K562 (cell line): ENCODE measurements around the gene FNBP1. TPM values are rescaled to one million over a fixed set of nuclear protein-coding genes. Genes with fewer than 3 reads are reported as not detected.

ENCODE experiments used
- ATAC-seq: fragments of 200-7000 bp; cut with Tn5 transposase; 3 replicates; pipeline ENCODE4 v1.9.1; 2020; ENCODE audit warnings: moderate library complexity
- BruUV-seq: library from RNA; stranded (reverse); fragments of 400-500 nt; replicated peaks from 2 replicates; lab custom pipeline; 2021; lab: Mats Ljungman, UMichigan
- CTCF ChIA-PET: fragments of 300-600 bp; formaldehyde crosslinking; extraction: SDS; loops from one replicate; lab custom pipeline; 2021; ENCODE audit warnings: low intra/inter-chr PET ratio; lab: Yijun Ruan, JAX
- POLR2A ChIA-PET: fragments of 300-600, 350-650 bp; sonication (Branson Sonifier 250); formaldehyde crosslinking; extraction: SDS; loops from one replicate; lab custom pipeline; 2021; ENCODE audit warnings: antibody characterized with exemption, inconsistent platforms; lab: Yijun Ruan, JAX
- DNase-seq, 4 experiments: peaks; one replicate each; pipeline versions ENCODE4 v3.0.0 to v3.0.0-alpha.2; 2011 to 2018; ENCODE audit warnings: low spot score in 3 of 4, mixed read lengths in 3 of 4; ENCODE audit errors: extremely low read depth in 1 of 4
- FAIRE-seq: peaks from 2 replicates; lab custom pipeline; 2011; peaks lifted over from hg19 to GRCh38; lab: Jason Lieb, UNC
- H2AFZ ChIP-seq: 2 replicates; pipeline ENCODE4 v1.6.0; 2011; ENCODE audit warnings: low read depth, low read length, control low read depth, inconsistent platforms
- H3K27ac ChIP-seq: fragments of 200-600 bp; 3 replicates; pipeline ENCODE4 v1.8.0; 2011; ENCODE audit warnings: low read depth, mild to moderate bottlenecking, control low read depth, inconsistent platforms, low read length, moderate library complexity, mixed read lengths; ENCODE audit errors: extremely low read depth
- H3K27me3 ChIP-seq, 2 experiments: fragments of 300-600 bp in 1 of 2; 2 replicates in 1 of 2; 3 replicates in 1 of 2; pipeline versions ENCODE4 v1.6.0 to v1.8.0; 2011; ENCODE audit warnings: inconsistent platforms in 2 of 2, low read length in 2 of 2, mild to moderate bottlenecking in 1 of 2, mixed read lengths in 1 of 2, moderate library complexity in 1 of 2; ENCODE audit not compliant: control insufficient read depth in 2 of 2, insufficient read depth in 2 of 2
- H3K36me3 ChIP-seq: fragments of 300-600 bp; 3 replicates; pipeline ENCODE4 v1.8.0; 2011; ENCODE audit warnings: mild to moderate bottlenecking, low read length, inconsistent platforms; ENCODE audit not compliant: control insufficient read depth, insufficient read depth
- H3K4me1 ChIP-seq, 2 experiments: fragments of 200-600 bp in 1 of 2; replicated peaks in 1 of 2; 2 replicates in 1 of 2; 3 replicates in 1 of 2; pipeline versions ENCODE4 v1.5.1 to v1.8.0; 2011; ENCODE audit warnings: inconsistent platforms in 2 of 2, low read length in 2 of 2, mild to moderate bottlenecking in 1 of 2, mixed read lengths in 1 of 2, moderate library complexity in 1 of 2; ENCODE audit not compliant: control insufficient read depth in 2 of 2, insufficient read depth in 2 of 2
- H3K4me2 ChIP-seq: 2 replicates; pipeline ENCODE4 v1.6.1; 2011; ENCODE audit warnings: low read length, control low read depth, inconsistent platforms, mixed read lengths; ENCODE audit not compliant: insufficient read depth
- H3K4me3 ChIP-seq: fragments of 200-600 bp; sonication (generic), shearing (Covaris generic); 2 replicates; pipeline ENCODE4 v1.5.1; 2016; ENCODE audit warnings: control low read depth, inconsistent platforms
- H3K79me2 ChIP-seq: fragments of 200-600 bp; 3 replicates; pipeline ENCODE4 v1.8.0; 2011; ENCODE audit warnings: low read length, inconsistent platforms; ENCODE audit not compliant: control insufficient read depth, insufficient read depth
- H3K9ac ChIP-seq, 2 experiments: 2 replicates each; pipeline versions ENCODE4 v1.6.0 to v1.6.1; 2011; ENCODE audit warnings: low read depth in 2 of 2, low read length in 2 of 2, control low read depth in 1 of 2, inconsistent platforms in 1 of 2, mild to moderate bottlenecking in 1 of 2, mixed read lengths in 1 of 2; ENCODE audit not compliant: insufficient read depth in 1 of 2
- H3K9me1 ChIP-seq: one replicate; pipeline ENCODE4 v1.6.0; 2011; ENCODE audit warnings: inconsistent platforms, mild to moderate bottlenecking, low read length, moderate library complexity; ENCODE audit not compliant: control insufficient read depth, insufficient read depth
- H3K9me3 ChIP-seq: replicated peaks from 2 replicates; pipeline ENCODE4 v1.5.1; 2011; ENCODE audit warnings: low read depth, low read length, inconsistent platforms; ENCODE audit not compliant: control insufficient read depth, insufficient read depth
- H4K20me1 ChIP-seq: replicated peaks from 2 replicates; pipeline ENCODE4 v1.6.1; 2011; ENCODE audit warnings: low read length, inconsistent platforms, mixed read lengths; ENCODE audit not compliant: control insufficient read depth, insufficient read depth
- CBX8 ChIP-seq: fragments of 200-600 bp; sonication (generic); IDR thresholded peaks from 2 replicates; pipeline ENCODE4 v1.6.1; 2012; ENCODE audit warnings: borderline replicate concordance, mixed run types, low read depth, mild to moderate bottlenecking, moderate library complexity, mixed read lengths, low read length, control low read depth, inconsistent platforms; ENCODE audit not compliant: poor library complexity, severe bottlenecking; ENCODE audit errors: extremely low read depth
- HIVEP1 ChIP-seq: fragments of 250-450 bp; sonication (Bioruptor Pico); IDR thresholded peaks from 2 replicates; pipeline ENCODE4 v1.4.0; 2020; ENCODE audit warnings: mild to moderate bottlenecking
- KDM5B ChIP-seq: fragments of 200-600 bp; sonication (generic); IDR thresholded peaks from 2 replicates; pipeline ENCODE4 v1.6.1; 2012; ENCODE audit warnings: low read depth, mild to moderate bottlenecking, moderate library complexity, low read length, control low read depth, inconsistent platforms; ENCODE audit not compliant: insufficient replicate concordance
- MCM5 ChIP-seq: fragments of 450-650 bp; IDR thresholded peaks from 2 replicates; pipeline ENCODE4 v1.6.1; 2016; ENCODE audit warnings: low read depth
- MEF2A ChIP-seq: IDR thresholded peaks from 2 replicates; pipeline ENCODE4 v1.6.1; 2011; ENCODE audit warnings: low read depth, mild to moderate bottlenecking, low read length, moderate library complexity; ENCODE audit not compliant: control insufficient read depth
- PRMT5 ChIP-seq: sonication (generic); formaldehyde crosslinking; IDR thresholded peaks from 2 replicates; pipeline ENCODE4 v1.5.0; 2020; ENCODE audit warnings: missing genetic modification reagents
- RFX5 ChIP-seq: IDR thresholded peaks from 2 replicates; pipeline ENCODE4 v1.6.1; 2011; ENCODE audit warnings: low read depth, mild to moderate bottlenecking, improper control_type of control experiment, low read length
- TEAD1 ChIP-seq, 2 experiments: fragments of 450-650 bp in 1 of 2; sonication (generic) in 1 of 2; formaldehyde crosslinking; IDR thresholded peaks; 2 replicates each; pipeline versions ENCODE4 v1.4.0 to v1.8.0; 2020 to 2022; ENCODE audit warnings: mild to moderate bottlenecking in 2 of 2, missing genetic modification reagents in 1 of 2
- ZC3H11A ChIP-seq: IDR thresholded peaks from 2 replicates; pipeline ENCODE4 v1.6.1; 2012; ENCODE audit warnings: low read depth, low read length, improper control_type of control experiment
- WGBS: fragments of 100-300 bp; shearing (Covaris generic); methylation state at CpG from one replicate; pipeline ENCODE4 v1.1.6; 2016; ENCODE audit warnings: low coverage, mixed read lengths; ENCODE audit not compliant: insufficient coverage; ENCODE audit errors: missing lambda C conversion rate; 5-methylcytosine and 5-hydroxymethylcytosine counted together
- in situ Hi-C: fragments of 300-500 bp; cut with MboI; formaldehyde crosslinking; loops from 4 replicates; pipeline ENCODE4 v1.15.0; 2018; ENCODE audit warnings: inconsistent platforms, mixed read lengths
- intact Hi-C: fragments of 100-400 bp; cut with micrococcal nuclease; formaldehyde crosslinking; loops from 2 replicates; pipeline ENCODE4 v1.14.2; 2022
- polyA plus RNA-seq, 8 experiments: library from polyadenylated mRNA; depleted of rRNA in 4 of 8; stranded (reverse) in 5 of 8; unstranded in 3 of 8; fragments of >200 nt; fragmentation: Nextera tagmentation in 2 of 8; fragmentation: Illumina TruSeq in 1 of 8; extraction: Ambion mirVana in 2 of 8; extraction: Trizol in 1 of 8; gene quantifications; 2 replicates each; pipeline versions ENCODE4 v1.2.1 to v1.2.3, GENCODE V29; 2011 to 2014; ENCODE audit warnings: inconsistent platforms in 1 of 8, missing spikeins in 1 of 8
- total RNA-seq, 7 experiments: library from RNA; depleted of rRNA in 6 of 7; stranded (reverse); fragments of >200 nt in 6 of 7; fragmentation: Illumina TruSeq in 2 of 7; extraction: Trizol in 2 of 7; gene quantifications; 2 replicates each; pipeline versions ENCODE4 v1.2.1 to v1.2.3, GENCODE V29; 2011 to 2021; ENCODE audit warnings: low replicate concordance in 1 of 7
- TF ChIP-seq, protein P1 (sequence below): fragments of 450-650 bp; IDR thresholded peaks from 2 replicates; pipeline ENCODE4 v1.6.1; 2016; ENCODE audit warnings: antibody characterized with exemption
- TF ChIP-seq, protein P2 (sequence below): fragments of 150-350 bp; conservative IDR thresholded peaks from 2 replicates; pipeline ENCODE4 v1.6.1; 2014; ENCODE audit warnings: low read length
- TF ChIP-seq, protein P3 (sequence below): sonication (generic); formaldehyde crosslinking; IDR thresholded peaks from 2 replicates; pipeline ENCODE4 v1.8.0; 2022; ENCODE audit warnings: missing genetic modification reagents, mild to moderate bottlenecking, borderline replicate concordance

FNBP1 gene
- total and polyA plus RNA-seq, 9 of the 15 experiments (the other 6 are each of a cell fraction or from before 2014, with no cell fraction given) = 1.8 to 14.9 (median 7.6) TPM

DNA sequence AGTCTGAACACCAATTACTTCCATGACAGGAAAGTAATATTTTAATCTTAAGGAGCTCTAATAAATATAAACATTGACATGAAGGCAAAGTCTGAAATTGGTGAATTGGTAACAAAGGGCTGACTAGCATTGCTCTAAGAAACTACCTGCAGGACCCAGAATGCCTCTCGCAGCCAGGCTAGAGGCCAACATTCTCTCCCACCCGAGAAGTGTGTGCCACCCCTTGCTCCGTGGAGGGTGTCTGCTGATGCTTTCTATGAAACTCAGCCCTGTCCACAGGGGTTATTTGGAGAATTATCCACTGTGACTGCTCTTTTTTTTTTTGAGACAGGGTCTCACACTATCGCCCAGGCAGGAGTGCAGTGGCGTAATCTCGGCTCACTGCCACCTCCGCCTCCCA is 126.3 kb downstream of the FNBP1 start:
- Histone ChIP-seq H3K27me3 (no peaks in the 10 kb centered on the region), H3K9me3 (no peaks in the 10 kb centered on the region), H3K36me3 (no peaks in the 10 kb centered on the region), H3K4me2 (no peak overlapping the region), H3K9me1 (no peaks in the 10 kb centered on the region), H4K20me1 (no peaks in the 10 kb centered on the region), H3K4me3 (no peak overlapping the region), H3K4me1 (peaks cover 0 to under 1% of the 10 kb centered on the region in 2 experiments; a peak in 1 of 5 replicates), H3K9ac (no peak overlapping the region), H3K79me2 (no peaks in the 10 kb centered on the region), H2AFZ (no peak overlapping the region), H3K27ac (no peak overlapping the region)
- 59% methylated on average over 4 of the region's 7 CpGs for WGBS
- DNase-seq (no peak), FAIRE-seq (no peak), ATAC-seq (no peak)
- TF ChIP-seq PRMT5 (CRISPR knock-in tag) (no peak), RFX5 (no peak), HIVEP1 (CRISPR knock-in tag) (no peak), ZC3H11A (no peak), MEF2A (no peak), MCM5 (no peak), KDM5B (no peak), CBX8 (no peak), TEAD1 (CRISPR knock-in tag; IDR thresholded peaks at IDR 0.05) (no peak)
- TF ChIP-seq, protein P1, sequence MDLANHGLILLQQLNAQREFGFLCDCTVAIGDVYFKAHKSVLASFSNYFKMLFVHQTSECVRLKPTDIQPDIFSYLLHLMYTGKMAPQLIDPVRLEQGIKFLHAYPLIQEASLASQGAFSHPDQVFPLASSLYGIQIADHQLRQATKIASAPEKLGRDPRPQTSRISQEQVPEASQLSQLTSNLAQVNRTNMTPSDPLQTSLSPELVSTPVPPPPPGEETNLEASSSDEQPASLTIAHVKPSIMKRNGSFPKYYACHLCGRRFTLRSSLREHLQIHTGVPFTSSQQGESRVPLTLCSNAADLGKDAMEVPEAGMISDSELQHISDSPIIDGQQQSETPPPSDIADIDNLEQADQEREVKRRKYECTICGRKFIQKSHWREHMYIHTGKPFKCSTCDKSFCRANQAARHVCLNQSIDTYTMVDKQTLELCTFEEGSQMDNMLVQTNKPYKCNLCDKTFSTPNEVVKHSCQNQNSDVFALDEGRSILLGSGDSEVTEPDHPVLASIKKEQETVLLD = no peak
- TF ChIP-seq, protein P2, sequence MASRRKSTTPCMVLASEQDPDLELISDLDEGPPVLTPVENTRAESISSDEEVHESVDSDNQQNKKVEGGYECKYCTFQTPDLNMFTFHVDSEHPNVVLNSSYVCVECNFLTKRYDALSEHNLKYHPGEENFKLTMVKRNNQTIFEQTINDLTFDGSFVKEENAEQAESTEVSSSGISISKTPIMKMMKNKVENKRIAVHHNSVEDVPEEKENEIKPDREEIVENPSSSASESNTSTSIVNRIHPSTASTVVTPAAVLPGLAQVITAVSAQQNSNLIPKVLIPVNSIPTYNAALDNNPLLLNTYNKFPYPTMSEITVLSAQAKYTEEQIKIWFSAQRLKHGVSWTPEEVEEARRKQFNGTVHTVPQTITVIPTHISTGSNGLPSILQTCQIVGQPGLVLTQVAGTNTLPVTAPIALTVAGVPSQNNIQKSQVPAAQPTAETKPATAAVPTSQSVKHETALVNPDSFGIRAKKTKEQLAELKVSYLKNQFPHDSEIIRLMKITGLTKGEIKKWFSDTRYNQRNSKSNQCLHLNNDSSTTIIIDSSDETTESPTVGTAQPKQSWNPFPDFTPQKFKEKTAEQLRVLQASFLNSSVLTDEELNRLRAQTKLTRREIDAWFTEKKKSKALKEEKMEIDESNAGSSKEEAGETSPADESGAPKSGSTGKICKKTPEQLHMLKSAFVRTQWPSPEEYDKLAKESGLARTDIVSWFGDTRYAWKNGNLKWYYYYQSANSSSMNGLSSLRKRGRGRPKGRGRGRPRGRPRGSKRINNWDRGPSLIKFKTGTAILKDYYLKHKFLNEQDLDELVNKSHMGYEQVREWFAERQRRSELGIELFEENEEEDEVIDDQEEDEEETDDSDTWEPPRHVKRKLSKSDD = no peak
- TF ChIP-seq, protein P3, sequence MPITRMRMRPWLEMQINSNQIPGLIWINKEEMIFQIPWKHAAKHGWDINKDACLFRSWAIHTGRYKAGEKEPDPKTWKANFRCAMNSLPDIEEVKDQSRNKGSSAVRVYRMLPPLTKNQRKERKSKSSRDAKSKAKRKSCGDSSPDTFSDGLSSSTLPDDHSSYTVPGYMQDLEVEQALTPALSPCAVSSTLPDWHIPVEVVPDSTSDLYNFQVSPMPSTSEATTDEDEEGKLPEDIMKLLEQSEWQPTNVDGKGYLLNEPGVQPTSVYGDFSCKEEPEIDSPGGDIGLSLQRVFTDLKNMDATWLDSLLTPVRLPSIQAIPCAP (CRISPR knock-in tag) = no peak
- in situ Hi-C loops (no loop called here), intact Hi-C loops (no loop called here)
- ChIA-PET CTCF (no interaction called here), POLR2A (no interaction called here)
- no TSS peak for BruUV-seq
